HepG2 (cell line): ENCODE data around the gene RGL3. TPM values are rescaled to one million over a fixed set of nuclear protein-coding genes. Genes with fewer than 3 reads are reported as not detected.

Experiments
- DMTF1 ChIP-seq: sonication (generic); formaldehyde crosslinking; IDR thresholded peaks from 2 replicates; pipeline ENCODE4 v1.4.0; 2020; ENCODE audit warnings: mild to moderate bottlenecking, missing genetic modification reagents
- MED13 ChIP-seq: sonication (generic); formaldehyde crosslinking; IDR thresholded peaks from 2 replicates; pipeline ENCODE4 v1.5.0; 2020; ENCODE audit warnings: missing genetic modification reagents
- TCF7L2 ChIP-seq: IDR thresholded peaks from 2 replicates; pipeline ENCODE4 v1.6.1; 2011; ENCODE audit warnings: mild to moderate bottlenecking, low read depth, low read length, moderate library complexity
- XBP1 ChIP-seq: sonication (generic); formaldehyde crosslinking; IDR thresholded peaks from 2 replicates; pipeline ENCODE4 v1.5.0; 2020; ENCODE audit warnings: missing genetic modification reagents
- ZC3H13 ChIP-seq: sonication (generic); formaldehyde crosslinking; IDR thresholded peaks from 2 replicates; pipeline ENCODE4 v1.8.1; 2023; ENCODE audit warnings: mild to moderate bottlenecking, missing genetic modification reagents, moderate library complexity
- ZNF17 ChIP-seq: sonication (generic); formaldehyde crosslinking; IDR thresholded peaks from 2 replicates; pipeline ENCODE4 v1.5.0; 2020; ENCODE audit warnings: mild to moderate bottlenecking, missing genetic modification reagents
- ZNF224 ChIP-seq: sonication (generic); formaldehyde crosslinking; IDR thresholded peaks from 2 replicates; pipeline ENCODE4 v1.5.0; 2020; ENCODE audit warnings: mild to moderate bottlenecking, missing genetic modification reagents
- ZNF710 ChIP-seq: sonication (generic); formaldehyde crosslinking; IDR thresholded peaks from 2 replicates; pipeline ENCODE4 v1.5.0; 2020; ENCODE audit warnings: mild to moderate bottlenecking, missing genetic modification reagents, borderline replicate concordance
- ZNF713 ChIP-seq: sonication (generic); formaldehyde crosslinking; IDR thresholded peaks from 2 replicates; pipeline ENCODE4 v1.4.0; 2020; ENCODE audit warnings: mild to moderate bottlenecking, missing genetic modification reagents
- polyA plus RNA-seq, 8 experiments: library from polyadenylated mRNA; depleted of rRNA in 3 of 8; stranded (reverse) in 7 of 8; unstranded in 1 of 8; fragments of >200 nt; fragmentation: Illumina TruSeq in 4 of 8; extraction: Trizol in 4 of 8; gene quantifications; 2 replicates each; pipeline versions ENCODE4 v1.2.1 to v1.2.3, GENCODE V29; 2011 to 2016; ENCODE audit warnings: low read depth in 4 of 8, missing spikeins in 1 of 8, mixed read lengths in 1 of 8; ENCODE audit not compliant: insufficient read depth in 1 of 8
- total RNA-seq, 5 experiments: library from RNA; depleted of rRNA; stranded (reverse); fragments of >200 nt; fragmentation: Illumina TruSeq; extraction: Trizol; gene quantifications; 2 replicates each; pipeline ENCODE4 v1.2.3, GENCODE V29; 2016; ENCODE audit warnings: low read depth in 1 of 5
- TF ChIP-seq, protein P1 (sequence below): sonication (generic); formaldehyde crosslinking; IDR thresholded peaks from 2 replicates; pipeline ENCODE4 v1.5.0; 2020; ENCODE audit warnings: mild to moderate bottlenecking, missing genetic modification reagents, borderline replicate concordance
- TF ChIP-seq, protein P2 (sequence below): sonication (generic); formaldehyde crosslinking; IDR thresholded peaks from 2 replicates; pipeline ENCODE4 v1.9.0; 2021; ENCODE audit warnings: mild to moderate bottlenecking, missing genetic modification reagents

The RGL3 gene
- total and polyA plus RNA-seq, 2 of the 13 experiments (the other 11 are each of a cell fraction or from before 2014, with no cell fraction given), result 4.2 to 7.6 TPM

DNA sequence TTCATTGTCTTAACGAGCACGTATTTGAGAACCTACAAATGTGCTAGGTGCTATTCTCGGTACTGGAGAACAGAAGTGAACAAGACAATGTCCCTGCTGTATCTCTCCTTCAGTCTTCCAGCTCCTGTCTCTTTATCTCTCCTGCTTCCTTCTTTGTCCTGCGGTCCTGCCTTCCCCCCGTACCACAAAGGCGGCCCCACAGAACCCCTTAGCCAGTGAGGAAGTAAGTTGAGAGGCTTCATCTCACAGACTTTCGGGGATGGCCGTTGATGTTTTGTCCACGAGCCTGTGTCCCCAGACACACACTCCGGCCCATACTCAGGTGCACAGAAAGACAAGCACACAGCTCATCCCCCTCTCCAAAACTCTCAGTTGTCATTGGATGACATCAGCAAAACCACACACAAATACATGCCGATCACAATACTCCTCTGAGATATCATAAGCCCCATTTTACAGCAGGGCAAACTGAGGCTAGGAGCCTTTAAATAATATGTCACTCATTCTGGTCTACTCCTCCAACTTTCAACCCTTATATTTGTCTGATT is 45.2 kb downstream of the RGL3 start (continued):
- TF ChIP-seq, protein P1, sequence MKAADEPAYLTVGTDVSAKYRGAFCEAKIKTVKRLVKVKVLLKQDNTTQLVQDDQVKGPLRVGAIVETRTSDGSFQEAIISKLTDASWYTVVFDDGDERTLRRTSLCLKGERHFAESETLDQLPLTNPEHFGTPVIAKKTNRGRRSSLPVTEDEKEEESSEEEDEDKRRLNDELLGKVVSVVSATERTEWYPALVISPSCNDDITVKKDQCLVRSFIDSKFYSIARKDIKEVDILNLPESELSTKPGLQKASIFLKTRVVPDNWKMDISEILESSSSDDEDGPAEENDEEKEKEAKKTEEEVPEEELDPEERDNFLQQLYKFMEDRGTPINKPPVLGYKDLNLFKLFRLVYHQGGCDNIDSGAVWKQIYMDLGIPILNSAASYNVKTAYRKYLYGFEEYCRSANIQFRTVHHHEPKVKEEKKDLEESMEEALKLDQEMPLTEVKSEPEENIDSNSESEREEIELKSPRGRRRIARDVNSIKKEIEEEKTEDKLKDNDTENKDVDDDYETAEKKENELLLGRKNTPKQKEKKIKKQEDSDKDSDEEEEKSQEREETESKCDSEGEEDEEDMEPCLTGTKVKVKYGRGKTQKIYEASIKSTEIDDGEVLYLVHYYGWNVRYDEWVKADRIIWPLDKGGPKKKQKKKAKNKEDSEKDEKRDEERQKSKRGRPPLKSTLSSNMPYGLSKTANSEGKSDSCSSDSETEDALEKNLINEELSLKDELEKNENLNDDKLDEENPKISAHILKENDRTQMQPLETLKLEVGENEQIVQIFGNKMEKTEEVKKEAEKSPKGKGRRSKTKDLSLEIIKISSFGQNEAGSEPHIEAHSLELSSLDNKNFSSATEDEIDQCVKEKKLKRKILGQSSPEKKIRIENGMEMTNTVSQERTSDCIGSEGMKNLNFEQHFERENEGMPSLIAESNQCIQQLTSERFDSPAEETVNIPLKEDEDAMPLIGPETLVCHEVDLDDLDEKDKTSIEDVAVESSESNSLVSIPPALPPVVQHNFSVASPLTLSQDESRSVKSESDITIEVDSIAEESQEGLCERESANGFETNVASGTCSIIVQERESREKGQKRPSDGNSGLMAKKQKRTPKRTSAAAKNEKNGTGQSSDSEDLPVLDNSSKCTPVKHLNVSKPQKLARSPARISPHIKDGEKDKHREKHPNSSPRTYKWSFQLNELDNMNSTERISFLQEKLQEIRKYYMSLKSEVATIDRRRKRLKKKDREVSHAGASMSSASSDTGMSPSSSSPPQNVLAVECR (CRISPR knock-in tag), result no peak
- TF ChIP-seq MED13 (CRISPR knock-in tag) (no peak), DMTF1 (CRISPR knock-in tag) (no peak), ZC3H13 (CRISPR knock-in tag) (no peak), TCF7L2 (no peak), ZNF713 (CRISPR knock-in tag) (no peak), ZNF17 (CRISPR knock-in tag) (no peak), XBP1 (CRISPR knock-in tag) (no peak), ZNF710 (CRISPR knock-in tag) (no peak), ZNF224 (CRISPR knock-in tag) (no peak)
- TF ChIP-seq, protein P2, sequence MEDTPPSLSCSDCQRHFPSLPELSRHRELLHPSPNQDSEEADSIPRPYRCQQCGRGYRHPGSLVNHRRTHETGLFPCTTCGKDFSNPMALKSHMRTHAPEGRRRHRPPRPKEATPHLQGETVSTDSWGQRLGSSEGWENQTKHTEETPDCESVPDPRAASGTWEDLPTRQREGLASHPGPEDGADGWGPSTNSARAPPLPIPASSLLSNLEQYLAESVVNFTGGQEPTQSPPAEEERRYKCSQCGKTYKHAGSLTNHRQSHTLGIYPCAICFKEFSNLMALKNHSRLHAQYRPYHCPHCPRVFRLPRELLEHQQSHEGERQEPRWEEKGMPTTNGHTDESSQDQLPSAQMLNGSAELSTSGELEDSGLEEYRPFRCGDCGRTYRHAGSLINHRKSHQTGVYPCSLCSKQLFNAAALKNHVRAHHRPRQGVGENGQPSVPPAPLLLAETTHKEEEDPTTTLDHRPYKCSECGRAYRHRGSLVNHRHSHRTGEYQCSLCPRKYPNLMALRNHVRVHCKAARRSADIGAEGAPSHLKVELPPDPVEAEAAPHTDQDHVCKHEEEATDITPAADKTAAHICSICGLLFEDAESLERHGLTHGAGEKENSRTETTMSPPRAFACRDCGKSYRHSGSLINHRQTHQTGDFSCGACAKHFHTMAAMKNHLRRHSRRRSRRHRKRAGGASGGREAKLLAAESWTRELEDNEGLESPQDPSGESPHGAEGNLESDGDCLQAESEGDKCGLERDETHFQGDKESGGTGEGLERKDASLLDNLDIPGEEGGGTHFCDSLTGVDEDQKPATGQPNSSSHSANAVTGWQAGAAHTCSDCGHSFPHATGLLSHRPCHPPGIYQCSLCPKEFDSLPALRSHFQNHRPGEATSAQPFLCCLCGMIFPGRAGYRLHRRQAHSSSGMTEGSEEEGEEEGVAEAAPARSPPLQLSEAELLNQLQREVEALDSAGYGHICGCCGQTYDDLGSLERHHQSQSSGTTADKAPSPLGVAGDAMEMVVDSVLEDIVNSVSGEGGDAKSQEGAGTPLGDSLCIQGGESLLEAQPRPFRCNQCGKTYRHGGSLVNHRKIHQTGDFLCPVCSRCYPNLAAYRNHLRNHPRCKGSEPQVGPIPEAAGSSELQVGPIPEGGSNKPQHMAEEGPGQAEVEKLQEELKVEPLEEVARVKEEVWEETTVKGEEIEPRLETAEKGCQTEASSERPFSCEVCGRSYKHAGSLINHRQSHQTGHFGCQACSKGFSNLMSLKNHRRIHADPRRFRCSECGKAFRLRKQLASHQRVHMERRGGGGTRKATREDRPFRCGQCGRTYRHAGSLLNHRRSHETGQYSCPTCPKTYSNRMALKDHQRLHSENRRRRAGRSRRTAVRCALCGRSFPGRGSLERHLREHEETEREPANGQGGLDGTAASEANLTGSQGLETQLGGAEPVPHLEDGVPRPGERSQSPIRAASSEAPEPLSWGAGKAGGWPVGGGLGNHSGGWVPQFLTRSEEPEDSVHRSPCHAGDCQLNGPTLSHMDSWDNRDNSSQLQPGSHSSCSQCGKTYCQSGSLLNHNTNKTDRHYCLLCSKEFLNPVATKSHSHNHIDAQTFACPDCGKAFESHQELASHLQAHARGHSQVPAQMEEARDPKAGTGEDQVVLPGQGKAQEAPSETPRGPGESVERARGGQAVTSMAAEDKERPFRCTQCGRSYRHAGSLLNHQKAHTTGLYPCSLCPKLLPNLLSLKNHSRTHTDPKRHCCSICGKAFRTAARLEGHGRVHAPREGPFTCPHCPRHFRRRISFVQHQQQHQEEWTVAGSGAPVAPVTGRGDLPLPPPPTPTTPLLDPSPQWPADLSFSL (CRISPR knock-in tag), result 0 out of 2 replicates have a peak, but pooled peaks have one; percentile 18
